Fibroblast of mammary gland (primary cell): Measurements from ENCODE around the gene CDH4.

Source experiments
- DNase-seq: peaks from one replicate; pipeline ENCODE4 v3.0.0-alpha.2; 2010; ENCODE audit warnings: low read depth
- H3K4me3 ChIP-seq: 2 replicates; pipeline ENCODE4 v1.5.1; 2011; ENCODE audit warnings: low read depth, mild to moderate bottlenecking, low read length, moderate library complexity; ENCODE audit not compliant: control insufficient read depth
- CTCF ChIP-seq: conservative IDR thresholded peaks from 2 replicates; pipeline ENCODE4 v1.5.1; 2011; ENCODE audit warnings: low read depth, low read length, inconsistent platforms; ENCODE audit not compliant: control insufficient read depth, insufficient read depth

Gene CDH4

GRCh38 chr20:61861858-61862257 lies 609.8 kb downstream of the CDH4 start:
- TF ChIP-seq CTCF: no peak

GRCh38 chr20:61862881-61863280 lies 610.8 kb downstream of the CDH4 start:
- TF ChIP-seq CTCF: no peak
- no peak for DNase-seq
- no peak overlapping the region for H3K4me3 ChIP-seq

More at GRCh38 chr20:61861858-61862257, 609.8 kb downstream of the CDH4 start:
- no peak overlapping the region for H3K4me3 ChIP-seq
- no peak for DNase-seq

- no peak for TF ChIP-seq CTCF
- no peak for DNase-seq
- H3K4me3 ChIP-seq: no peak overlapping the region
These were observed 612.4 kb downstream of the CDH4 start for GRCh38 chr20:61864481-61864880.

DNA sequence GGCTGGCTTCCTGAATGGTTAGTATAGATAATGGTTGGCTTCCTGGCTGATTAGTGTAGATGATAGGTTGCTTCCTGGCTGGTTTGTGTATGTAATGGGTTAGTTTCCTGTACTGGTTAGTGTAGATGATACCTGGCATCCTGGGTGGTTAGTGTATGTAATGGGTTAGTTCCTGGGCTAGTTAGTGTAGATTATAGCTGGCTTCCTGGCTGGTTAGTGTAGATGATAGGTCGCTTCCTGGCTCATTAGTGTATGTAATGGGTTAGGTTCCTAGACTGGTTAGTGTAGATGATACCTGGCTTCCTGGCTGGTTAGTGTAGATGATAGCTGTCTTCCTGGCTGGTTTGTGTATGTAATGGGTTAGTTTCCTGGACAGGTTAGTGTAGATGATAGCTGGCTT lies 613.3 kb downstream of the CDH4 start:
- no peak overlapping the region for H3K4me3 ChIP-seq
- no peak for DNase-seq
- no peak for TF ChIP-seq CTCF

- no peak for TF ChIP-seq CTCF
- DNase-seq: no peak
These were observed 614.1 kb downstream of the CDH4 start for GRCh38 chr20:61866165-61866564.

DNA sequence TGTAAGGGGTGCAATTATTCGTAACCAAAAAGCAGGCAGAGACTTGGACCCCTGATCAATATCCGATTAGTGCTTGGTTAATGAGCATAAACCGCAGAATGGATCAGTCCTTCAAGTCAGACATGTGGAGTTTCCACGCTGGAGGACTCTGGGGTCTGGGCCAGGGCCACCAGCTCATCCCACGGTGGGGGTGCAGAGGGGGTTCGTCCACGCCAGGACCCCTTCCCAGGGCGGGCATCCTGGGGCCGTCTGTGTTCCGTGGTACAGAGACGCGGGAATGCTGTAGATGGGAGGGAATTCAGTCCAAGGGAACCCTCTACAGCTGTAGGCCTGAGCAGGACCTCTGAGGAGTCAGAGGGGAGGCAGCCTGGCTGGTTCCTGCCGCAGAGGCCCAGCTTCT lies 615.9 kb downstream of the CDH4 start:
- no peak overlapping the region for H3K4me3 ChIP-seq
- no peak for DNase-seq
- no peak for TF ChIP-seq CTCF

More at GRCh38 chr20:61866165-61866564, 614.1 kb downstream of the CDH4 start:
- H3K4me3 ChIP-seq: no peak overlapping the region

- no peak overlapping the region for H3K4me3 ChIP-seq
- no peak for TF ChIP-seq CTCF
- DNase-seq: no peak
These were observed 616.5 kb downstream of the CDH4 start for GRCh38 chr20:61868466-61869090.
